NCI-H526 treated with DMSO at 0.1 percent for 48 hours (cell line): ENCODE results near the gene FAM177A1.
"Not testable (repeated sequence)": the region's sequence is repeated elsewhere in the genome, so short reads cannot be mapped to it uniquely, and the experiment has no call there.

Source experiments
- DNase-seq: peaks from one replicate; lab custom pipeline; 2025; lab: John Stamatoyannopoulos, UW

Gene FAM177A1

GRCh38 chr14:35061113-35061791, 15.2 kb downstream of the FAM177A1 start:
- not testable (repeated sequence) for DNase-seq

GRCh38 chr14:35065731-35066130, 19.7 kb downstream of the FAM177A1 start:
- DNase-seq = not testable (repeated sequence)

GRCh38 chr14:35068238-35069012, 22.4 kb downstream of the FAM177A1 start:
- no peak for DNase-seq

GRCh38 chr14:35072226-35072625, 26.2 kb downstream of the FAM177A1 start:
- DNase-seq = no peak

GRCh38 chr14:35073486-35073885, 27.4 kb downstream of the FAM177A1 start:
- no peak for DNase-seq

- DNase-seq = no peak
These were observed 32.0 kb downstream of the FAM177A1 start for GRCh38 chr14:35078082-35078481.

GRCh38 chr14:35079742-35080141, 33.7 kb downstream of the FAM177A1 start:
- no peak for DNase-seq

GRCh38 chr14:35083530-35084150, 37.6 kb downstream of the FAM177A1 start:
- DNase-seq = no peak

- no peak for DNase-seq
These were observed 39.4 kb downstream of the FAM177A1 start for GRCh38 chr14:35085441-35085840.

- DNase-seq = no peak
These were observed 42.4 kb downstream of the FAM177A1 start for GRCh38 chr14:35088514-35088913.

- DNase-seq = not testable (repeated sequence)
These were observed 48.6 kb downstream of the FAM177A1 start for GRCh38 chr14:35094645-35095044.

- DNase-seq = no peak
These were observed 61.8 kb downstream of the FAM177A1 start for GRCh38 chr14:35107866-35108265.

GRCh38 chr14:35112641-35113040, 66.6 kb downstream of the FAM177A1 start:
- DNase-seq = no peak

GRCh38 chr14:35113308-35113950, 67.4 kb downstream of the FAM177A1 start:
- DNase-seq = no peak

- no peak for DNase-seq
These were observed 68.0 kb downstream of the FAM177A1 start for GRCh38 chr14:35114036-35114435.

GRCh38 chr14:35116242-35116641, 70.2 kb downstream of the FAM177A1 start:
- no peak for DNase-seq

GRCh38 chr14:35117112-35117511, 71.0 kb downstream of the FAM177A1 start:
- DNase-seq = no peak

GRCh38 chr14:35121026-35121886, 75.2 kb downstream of the FAM177A1 start:
- peak; percentile 52 for DNase-seq

- peak; percentile 92 for DNase-seq
These were observed 76.0 kb downstream of the FAM177A1 start, which contains the start of the genes PPP2R3C and PRORP for GRCh38 chr14:35121887-35122695. PPP2R3C (minus strand) TSS chr14:35121990; CDS start chr14:35121959, 31 bp downstream. PRORP (plus strand) TSS chr14:35122552; CDS start chr14:35123246, 694 bp downstream.

GRCh38 chr14:35122696-35123387, 76.8 kb downstream of the FAM177A1 start:
- DNase-seq = peak; percentile 46
